ENCODE measurements around the gene FUOM.

DNA sequence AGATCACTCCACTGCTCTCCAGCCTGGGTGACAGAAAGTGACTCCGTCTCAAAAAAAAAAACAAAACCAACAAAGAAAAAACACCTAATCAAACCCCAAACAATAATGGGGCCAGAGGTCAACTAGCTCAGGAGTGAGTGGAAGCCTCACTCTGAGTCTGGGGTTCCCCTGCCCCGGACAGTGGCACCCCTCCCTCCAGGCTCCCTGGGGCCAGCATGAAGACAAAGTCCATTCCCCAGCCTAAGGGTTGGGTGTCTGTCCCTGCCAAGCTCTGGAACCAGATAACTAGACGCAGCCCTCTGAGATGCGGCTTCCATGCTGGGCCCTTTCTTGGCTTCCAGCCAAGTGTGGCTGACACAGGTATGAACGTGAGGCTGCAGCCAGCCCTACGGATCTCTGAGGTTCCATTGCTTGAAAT is 1.7 kb upstream of the FUOM start:
- TF ChIP-seq CTCF (conservative IDR thresholded peaks at IDR 0.05; ENCODE audit: low read depth, low read length) (no peak), EZH2 (IDR thresholded peaks at IDR 0.05; ENCODE audit: low read length, unreplicated experiment) (no peak)
